ENCODE measurements around the gene TMEM207. TPM values are rescaled to one million over a fixed set of nuclear protein-coding genes. Genes with fewer than 3 reads are reported as not detected.

TMEM207 gene
- total and polyA plus RNA-seq, 2 of the 4 experiments (the other 2 are of a cell fraction) = not detected

DNA sequence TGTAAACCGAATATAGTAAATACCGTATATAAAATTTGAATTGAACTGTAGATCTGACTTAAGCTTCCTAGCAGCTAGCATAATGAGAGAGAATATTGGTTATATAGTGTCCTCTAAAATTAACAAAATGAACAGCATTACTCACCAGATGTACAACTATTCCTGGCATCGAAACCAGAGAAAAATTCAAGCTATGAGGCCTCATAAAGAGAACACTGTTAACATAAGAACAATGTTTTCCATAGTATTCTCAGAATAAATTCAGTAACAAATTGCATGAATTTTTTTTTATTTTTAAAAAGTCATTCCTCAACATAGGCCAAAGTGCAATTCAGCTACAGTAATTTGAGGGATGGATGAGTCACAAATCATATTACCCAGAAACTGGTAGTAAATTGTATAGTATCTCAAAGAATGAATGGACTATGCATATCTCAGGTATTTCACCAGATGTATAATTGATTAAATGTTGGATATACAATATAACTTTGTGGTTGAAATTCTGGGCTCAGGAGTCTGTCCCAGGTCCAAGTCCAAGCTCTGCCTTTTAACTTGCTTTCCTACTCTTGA is 5.0 kb downstream of the TMEM207 start:
- ChIA-PET POLR2A (ENCODE audit: unreplicated experiment) (no interaction called here), CTCF (interaction anchor here (1.7 kb wide), 2 partner anchors 8 to 219 kb away, joined by 6 to 7 read pairs; no protein-coding TSS in a partner anchor)
- Histone ChIP-seq H2BK15ac (ENCODE audit: low read depth, low read length) (no peak overlapping the region), H3K9me3 (ENCODE audit: control insufficient read depth, insufficient read depth, low read length) (no peaks in the 10 kb centered on the region), H3K4me3 (ENCODE audit: insufficient read depth, low read depth, low read length) (no peak overlapping the region), H2BK5ac (ENCODE audit: low read depth, low read length, poor library complexity, severe bottlenecking) (no peak overlapping the region), H3K36me3 (ENCODE audit: control insufficient read depth, insufficient read depth, low read length) (no peaks in the 10 kb centered on the region), H3K27ac (ENCODE audit: insufficient read depth, low read length) (no peak overlapping the region), H2AK5ac (ENCODE audit: low read depth, low read length) (no peak overlapping the region), H3K27me3 (ENCODE audit: control insufficient read depth, insufficient read depth, low read length) (no peaks in the 10 kb centered on the region; the same call in 1 of the 2 replicates), H3K4ac (ENCODE audit: low read depth, low read length) (no peak overlapping the region), H2AK9ac (replicated peaks; ENCODE audit: low read depth, low read length, poor library complexity) (no peak overlapping the region), H3K4me2 (ENCODE audit: low read depth, low read length) (no peak overlapping the region), H4K20me1 (ENCODE audit: insufficient read depth, low read length) (no peaks in the 10 kb centered on the region), H4K91ac (ENCODE audit: insufficient read depth, low read depth, low read length) (no peak overlapping the region), H3K56ac (ENCODE audit: extremely low read depth, insufficient read depth, low read length) (no peak overlapping the region), H2AFZ (replicated peaks; ENCODE audit: low read length, poor library complexity) (no peak overlapping the region), H3K14ac (replicated peaks; ENCODE audit: low read depth, low read length) (no peak overlapping the region), H3K79me1 (ENCODE audit: low read depth in 1 of 2, low read length in 2 of 2) (no peaks in the 10 kb centered on the region), H3K18ac (ENCODE audit: low read depth, low read length) (no peak overlapping the region), H3K9me1 (ENCODE audit: insufficient read depth, low read length) (no peaks in the 10 kb centered on the region), H3K9ac (ENCODE audit: low read depth, low read length) (no peak overlapping the region), H3K4me1 (ENCODE audit: control insufficient read depth, insufficient read depth, low read length) (no peaks in the 10 kb centered on the region), H3K23ac (ENCODE audit: low read depth, low read length) (no peak overlapping the region), H4K8ac (ENCODE audit: low read depth in 2 of 2, low read length in 2 of 2) (no peak overlapping the region), H4K5ac (ENCODE audit: low read depth, low read length) (no peak overlapping the region), H2BK20ac (ENCODE audit: low read depth, low read length) (no peak overlapping the region), H2BK120ac (ENCODE audit: low read depth, low read length) (no peak overlapping the region)
- ATAC-seq (ENCODE audit: low read depth) = no peak
- WGBS, 2 experiments (ENCODE audit: extremely low coverage in 2 of 2, insufficient read length in 1 of 2) = no CpG with 5 or more reads among the region's 3 CpGs
- in situ Hi-C loops (cut with MboI; ENCODE audit: low sequenced_read_pairs) = no loop called here
- BruUV-seq (replicated peaks) = no TSS peak
- dilution Hi-C loops (cut with HindIII; ENCODE audit: low sequenced_read_pairs, unreplicated experiment) = no loop called here
- peak; percentile 6 for DNase-seq
- no peak for TF ChIP-seq MXI1 (IDR thresholded peaks at IDR 0.05; ENCODE audit: borderline replicate concordance, low read depth, low read length)
- TF ChIP-seq SMC3 (IDR thresholded peaks at IDR 0.05; ENCODE audit: low read depth, low read length) = no peak
- no peak for TF ChIP-seq CEBPB (IDR thresholded peaks at IDR 0.05; ENCODE audit: low read depth, low read length)
- no peak for TF ChIP-seq RAD21 (IDR thresholded peaks at IDR 0.05; ENCODE audit: low read length)
- no peak for TF ChIP-seq CTCF (conservative IDR thresholded peaks at IDR 0.05; ENCODE audit: low read depth, low read length)
- TF ChIP-seq POLR2A (IDR thresholded peaks at IDR 0.05; ENCODE audit: low read depth, low read length) = no peak
- TF ChIP-seq USF2 (IDR thresholded peaks at IDR 0.05; ENCODE audit: low read depth, low read length) = no peak
- TF ChIP-seq RCOR1 (IDR thresholded peaks at IDR 0.05; ENCODE audit: insufficient replicate concordance, low read length) = no peak
- no peak for TF ChIP-seq MAZ (IDR thresholded peaks at IDR 0.05; ENCODE audit: borderline replicate concordance, low read depth, low read length)
- no peak for TF ChIP-seq CHD1 (IDR thresholded peaks at IDR 0.05; ENCODE audit: low read depth, low read length)
- TF ChIP-seq RFX5 (IDR thresholded peaks at IDR 0.05; ENCODE audit: low read depth, low read length) = no peak
- intact Hi-C loops (cut with micrococcal nuclease) = loop anchor here (5.0 kb wide), 3 partner anchors 217 to 482 kb away; no protein-coding TSS in a partner anchor
